Upper lobe of left lung (tissue), 4 donors: ENCODE measurements around the gene POLG.

Experiments used
- CTCF ChIP-seq, 6 experiments: fragments of 450-650 bp in 4 of 6; fragments of 200-600 bp in 2 of 6; sonication (generic) in 2 of 6; IDR thresholded peaks; one replicate each; pipeline ENCODE4 v1.5.1; 2016 to 2019; ENCODE audit warnings: antibody characterized with exemption in 6 of 6
- EP300 ChIP-seq, 4 donors: sonication (generic); formaldehyde crosslinking; IDR thresholded peaks; one replicate each; pipeline ENCODE4 v1.5.1; 2017; ENCODE audit warnings: antibody characterized with exemption in 4 of 4, control low read depth in 2 of 4

- no peak for TF ChIP-seq CTCF (IDR thresholded peaks at IDR 0.05)
- no peak for TF ChIP-seq EP300 (IDR thresholded peaks at IDR 0.05)
Observed at GRCh38 chr15:89361451-89362202, 27.0 kb upstream of the POLG start.
